ENCODE data around the gene LIN7C.

GRCh38 chr11:27468995-27469695 lies 37.4 kb downstream of the LIN7C start:
- TF ChIP-seq CTCF (conservative IDR thresholded peaks at IDR 0.05; ENCODE audit: low read length), result no peak
- TF ChIP-seq EZH2phosphoT487 (IDR thresholded peaks at IDR 0.05; ENCODE audit: borderline replicate concordance), result no peak

Measured in Loucy (cell line).